Right lung (tissue), 5 donors: Measurements from ENCODE around the gene BRD1. TPM values are rescaled to one million over a fixed set of nuclear protein-coding genes. Genes with fewer than 3 reads are reported as not detected.
A peak's percentile ranks its signal among the peaks of the same experiment; 100 is the strongest.
"Not testable (repeated sequence)": the region's sequence is repeated elsewhere in the genome, so short reads cannot be mapped to it uniquely, and the experiment has no call there.

Experiments used
- DNase-seq, 2 donors: peaks; one replicate each; pipeline ENCODE4 v3.0.0-alpha.2; 2013
- polyA plus RNA-seq, 5 donors: library from polyadenylated mRNA; unstranded; fragments of 120-200 nt; gene quantifications; one replicate each; pipeline versions ENCODE4 v1.2.1 to v1.2.3, GENCODE V29; 2013; ENCODE audit warnings: inconsistent platforms in 1 of 5, low replicate concordance in 1 of 5; ENCODE audit not compliant: insufficient read length in 5 of 5, insufficient read depth in 1 of 5

The BRD1 gene
- polyA plus RNA-seq, 5 donors = 31.2 to 41.2 (median 35.3) TPM

GRCh38 chr22:49828599-49828965, 909 bp upstream of the BRD1 start:
- no peak for DNase-seq

- DNase-seq = no peak
Observed at GRCh38 chr22:49827271-49827852, 311 bp downstream of the BRD1 start.

- peak in 1 of 2 donors; percentile 40 for DNase-seq
Observed at GRCh38 chr22:49826603-49827270, 936 bp downstream of the BRD1 start.

- DNase-seq = no peak
Observed at GRCh38 chr22:49825944-49826602, 1.6 kb downstream of the BRD1 start.

- no peak for DNase-seq
Observed at GRCh38 chr22:49825436-49825835, 2.2 kb downstream of the BRD1 start.

GRCh38 chr22:49824936-49825335, 2.7 kb downstream of the BRD1 start:
- no peak for DNase-seq

- DNase-seq = no peak
Observed at GRCh38 chr22:49824185-49824925, 3.3 kb downstream of the BRD1 start.

- no peak for DNase-seq
Observed at GRCh38 chr22:49823289-49824045, 4.2 kb downstream of the BRD1 start.

GRCh38 chr22:49821741-49822140, 5.9 kb downstream of the BRD1 start:
- not testable (repeated sequence) for DNase-seq

GRCh38 chr22:49820984-49821383, 6.7 kb downstream of the BRD1 start:
- no peak for DNase-seq

GRCh38 chr22:49817359-49817758, 10.3 kb downstream of the BRD1 start:
- no peak for DNase-seq

GRCh38 chr22:49815641-49816091, 12.0 kb downstream of the BRD1 start:
- DNase-seq = no peak

- no peak for DNase-seq
Observed at GRCh38 chr22:49814856-49815255, 12.8 kb downstream of the BRD1 start.

GRCh38 chr22:49814164-49814686, 13.4 kb downstream of the BRD1 start:
- no peak for DNase-seq

GRCh38 chr22:49812838-49813237, 14.8 kb downstream of the BRD1 start:
- DNase-seq = no peak

- no peak for DNase-seq
Observed at GRCh38 chr22:49811020-49811791, 16.5 kb downstream of the BRD1 start.

- DNase-seq = no peak
Observed at GRCh38 chr22:49810363-49811019, 17.2 kb downstream of the BRD1 start.

GRCh38 chr22:49807780-49808708, 19.6 kb downstream of the BRD1 start:
- DNase-seq = no peak

- no peak for DNase-seq
Observed at GRCh38 chr22:49807129-49807528, 20.5 kb downstream of the BRD1 start.
